GM19395 (cell line): ENCODE data around the gene ADORA1.

Experiments
- ATAC-seq: cut with Tn5 transposase; IDR thresholded peaks from one replicate; pipeline ENCODE4 v1.9.1; 2021; ENCODE audit warnings: mild to moderate bottlenecking, moderate library complexity; ENCODE audit not compliant: unreplicated experiment

ADORA1 gene

DNA sequence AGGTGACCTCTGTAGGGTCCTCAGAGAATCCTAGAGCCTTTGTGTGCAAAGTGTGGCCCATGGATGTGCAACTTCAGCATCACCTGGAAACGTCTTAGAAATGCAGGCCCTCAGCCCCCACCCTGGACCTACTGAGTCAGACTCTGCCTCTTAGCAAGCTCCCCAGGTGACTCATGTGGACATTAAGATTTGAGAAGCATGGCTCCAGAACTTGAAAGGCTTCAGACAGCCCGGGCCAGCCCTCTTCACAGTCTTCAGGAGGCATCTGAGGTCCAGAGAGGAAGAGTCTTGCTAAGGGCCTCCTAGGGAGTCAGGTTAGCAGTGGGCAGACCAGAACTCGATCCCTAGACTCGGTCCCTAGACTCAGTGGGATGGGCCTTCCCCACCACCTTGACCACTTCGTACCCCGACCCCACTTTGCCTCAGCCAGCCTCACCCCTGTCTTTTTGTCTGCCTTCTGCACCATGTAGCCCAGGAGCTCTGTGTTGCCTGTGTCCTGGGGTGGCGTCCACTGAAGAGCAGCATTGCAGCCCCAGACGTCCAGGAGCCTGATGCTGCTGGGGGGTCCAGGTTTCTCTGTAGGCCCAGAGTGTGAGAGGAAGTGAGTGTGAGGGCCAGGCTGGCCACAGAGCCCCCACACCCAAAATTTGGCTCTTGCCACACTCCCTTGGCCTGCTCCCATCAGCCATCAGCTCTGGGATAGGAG is 43.3 kb downstream of the ADORA1 start:
- ATAC-seq, result no peak

DNA sequence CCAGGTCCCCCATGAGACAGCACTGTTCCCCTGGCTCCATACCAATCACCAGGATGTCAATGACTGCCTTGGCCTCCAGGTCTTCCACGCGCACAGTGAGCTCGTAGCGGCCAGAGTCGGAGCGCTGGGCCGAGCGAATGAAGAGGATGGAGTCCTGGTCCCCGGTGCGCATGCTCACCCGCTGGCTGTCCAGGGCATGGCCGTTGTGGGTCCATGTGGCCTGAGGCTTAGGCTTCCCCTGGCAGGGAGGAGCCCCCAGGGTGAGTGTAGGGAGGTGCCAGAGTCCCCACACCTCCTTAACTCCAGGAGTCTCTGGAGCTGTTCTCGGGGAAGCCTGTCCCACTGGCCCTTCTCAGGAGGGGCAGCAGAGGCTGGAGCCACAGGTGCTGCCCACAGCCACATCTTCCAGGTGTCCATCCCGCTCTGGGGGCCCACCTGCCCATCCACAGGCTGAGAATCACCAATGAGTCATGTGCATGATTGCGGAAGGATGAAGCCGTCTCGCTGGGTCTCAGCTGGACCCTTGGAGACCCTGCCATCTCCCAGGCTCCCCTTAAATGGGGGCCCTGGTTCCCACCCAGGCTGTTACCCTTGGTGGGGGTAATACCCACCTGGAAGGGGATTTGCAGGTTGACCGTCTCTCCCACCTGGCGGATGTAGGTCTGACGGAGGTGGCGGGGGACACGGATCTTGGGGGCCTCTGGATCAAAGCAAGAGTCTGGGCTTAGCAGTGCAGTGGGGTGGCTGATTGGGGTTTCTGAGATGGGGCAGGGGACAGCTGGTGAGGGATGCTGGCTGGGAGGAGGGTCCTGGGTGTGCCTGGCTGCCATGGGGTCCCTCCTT is 44.0 kb downstream of the ADORA1 start:
- ATAC-seq, result no peak

DNA sequence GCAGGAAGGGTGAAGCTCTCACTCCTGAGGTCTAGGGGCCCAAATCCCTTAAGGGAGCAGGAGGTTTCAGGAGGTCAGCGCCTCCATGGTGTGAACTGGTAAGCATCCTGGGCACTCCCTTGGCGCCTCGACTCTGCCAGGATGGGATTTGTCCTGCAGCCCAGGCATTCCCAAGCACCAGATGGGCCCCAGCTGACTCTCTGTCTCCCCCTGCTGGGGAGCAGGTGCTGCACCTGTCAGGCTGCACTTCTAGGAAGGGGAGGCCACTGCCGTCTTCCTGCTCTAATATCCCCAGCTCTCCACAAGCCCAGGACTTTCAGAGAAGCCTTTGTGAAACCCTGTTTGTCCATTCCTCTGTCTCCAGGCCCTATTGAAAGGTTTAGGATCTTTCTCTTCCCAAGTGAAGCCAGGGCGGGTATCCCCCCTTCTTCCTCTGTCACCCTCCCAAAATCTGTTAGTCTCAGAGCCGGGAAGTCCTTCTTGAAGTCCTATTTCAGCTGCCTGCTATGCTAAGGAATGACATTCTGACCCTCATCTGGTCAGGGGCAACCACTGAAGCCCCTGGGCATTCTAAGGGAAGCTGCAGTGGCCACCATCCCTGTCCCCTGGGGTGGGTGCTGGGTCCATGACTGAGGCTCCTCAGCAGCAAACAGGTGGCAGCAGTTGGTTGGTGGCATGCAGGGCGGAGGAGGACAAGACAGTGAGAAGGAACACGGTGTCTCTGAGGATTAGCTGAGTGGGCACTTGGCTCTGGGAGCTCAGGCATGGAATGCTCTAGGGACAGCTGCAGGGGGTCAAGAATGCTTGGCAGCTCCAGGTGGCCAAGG is 44.9 kb downstream of the ADORA1 start:
- ATAC-seq, result no peak

DNA sequence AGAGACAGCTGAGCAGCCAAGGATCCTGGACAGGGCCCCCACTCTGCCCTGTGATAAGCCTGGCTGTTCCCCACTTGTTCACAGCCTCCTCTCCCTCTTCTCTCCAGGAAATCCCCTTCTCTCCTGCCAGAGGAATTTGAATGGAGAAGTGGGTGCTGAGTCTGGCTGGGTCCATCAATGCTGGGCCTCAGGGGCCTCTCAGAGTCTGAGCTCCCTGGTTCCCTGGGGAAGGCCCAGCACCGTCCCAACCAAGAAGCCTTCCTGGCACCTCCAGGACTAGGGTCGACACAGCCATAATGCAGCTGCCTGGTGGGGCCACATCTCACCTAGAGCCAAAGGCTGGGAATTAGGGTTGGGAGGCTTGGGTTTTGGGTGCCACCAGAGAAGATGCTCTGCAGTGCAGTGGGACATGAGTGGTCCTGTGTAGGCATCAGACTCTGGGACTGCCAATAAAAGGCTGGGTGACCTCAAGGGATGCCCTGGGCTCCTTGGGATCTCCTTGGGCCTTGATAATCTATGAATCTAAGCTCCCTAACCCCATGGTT is 45.6 kb downstream of the ADORA1 start:
- ATAC-seq, result peak; percentile 10

DNA sequence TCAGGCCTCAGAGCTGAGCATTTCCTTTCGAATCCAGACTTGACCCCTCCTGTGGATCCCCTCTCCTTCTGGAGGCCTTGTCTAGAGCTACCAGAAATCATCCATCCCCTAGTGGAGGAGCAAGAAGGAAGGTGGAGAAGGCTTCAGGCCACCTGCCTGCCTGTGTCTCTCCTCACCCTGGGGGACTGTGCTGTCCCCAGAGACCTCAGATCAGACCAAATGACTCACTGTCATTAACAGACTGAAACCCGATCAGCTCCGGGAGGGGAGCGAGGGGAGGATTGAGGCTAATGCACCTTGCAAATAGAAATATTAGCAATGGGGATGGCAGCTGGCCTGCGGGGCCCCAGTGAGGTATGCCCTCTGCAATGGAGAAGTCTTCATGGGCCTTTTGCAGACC is 46.0 kb downstream of the ADORA1 start:
- ATAC-seq, result peak; percentile 87

DNA sequence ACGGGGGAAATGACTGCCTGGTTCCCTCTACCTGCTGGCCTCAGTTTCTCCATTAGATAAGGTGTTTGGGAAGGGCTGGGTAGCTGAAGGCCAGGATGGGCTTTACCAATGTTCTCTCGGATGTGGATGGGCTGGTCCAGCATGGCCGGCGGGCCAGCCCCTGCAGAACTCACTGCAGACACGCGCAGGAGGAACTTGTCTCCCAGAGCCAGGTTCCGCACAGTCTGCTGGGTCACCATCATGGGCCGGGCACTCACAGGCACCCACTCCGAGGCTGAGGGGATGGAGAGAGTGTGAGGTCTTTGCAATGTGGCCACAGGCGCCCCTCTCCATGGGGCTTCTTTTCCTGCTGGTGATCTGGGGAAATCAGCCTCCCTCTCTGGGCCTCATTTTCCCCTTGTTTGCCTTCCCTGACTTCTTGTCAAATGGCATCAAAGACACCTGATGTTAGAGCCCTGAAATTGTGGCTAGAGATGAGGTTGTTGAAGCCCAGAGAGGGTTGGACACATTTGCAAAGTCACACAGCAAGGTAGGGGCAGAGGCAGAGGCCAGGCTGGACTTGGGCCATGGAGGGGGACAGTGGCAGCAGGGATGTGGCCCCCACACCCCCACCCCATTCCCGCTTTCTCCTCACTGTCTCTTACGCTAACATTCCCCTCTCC is 46.9 kb downstream of the ADORA1 start:
- ATAC-seq, result no peak

DNA sequence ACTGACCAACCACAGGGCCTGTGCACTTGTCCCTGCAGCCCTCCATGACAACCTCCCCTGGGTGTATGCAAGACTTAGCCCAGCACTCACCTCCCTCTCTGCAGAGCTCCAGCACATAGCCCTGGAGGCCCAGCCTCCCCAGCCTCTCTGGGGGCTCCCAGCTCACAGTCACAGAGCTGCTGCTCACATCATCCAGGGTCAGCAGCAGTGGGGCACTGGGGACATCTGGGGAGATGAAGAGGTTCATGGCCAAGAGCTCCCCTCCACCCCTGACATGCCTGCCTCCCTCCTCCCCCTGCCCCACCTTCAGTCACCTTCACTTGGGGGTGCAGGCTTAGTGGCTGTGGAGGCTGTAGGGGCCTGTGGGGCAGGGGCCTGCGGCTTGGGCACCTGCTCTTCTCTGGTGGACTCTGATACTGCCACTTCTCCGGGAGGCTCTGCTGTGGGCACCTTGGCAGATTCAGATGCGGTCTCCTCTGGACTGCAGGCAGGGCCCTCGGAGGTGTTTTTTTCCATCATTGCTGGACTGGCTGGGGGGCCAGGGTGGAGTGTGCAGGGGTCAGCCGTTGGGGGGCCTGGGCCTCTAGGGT is 47.8 kb downstream of the ADORA1 start, which contains the start of gene MYBPH:
TSS of gene MYBPH (minus strand) at position 590 of the 590 bp plus-strand sequence. CDS start at position 519, 71 bp downstream.
- no peak for ATAC-seq

DNA sequence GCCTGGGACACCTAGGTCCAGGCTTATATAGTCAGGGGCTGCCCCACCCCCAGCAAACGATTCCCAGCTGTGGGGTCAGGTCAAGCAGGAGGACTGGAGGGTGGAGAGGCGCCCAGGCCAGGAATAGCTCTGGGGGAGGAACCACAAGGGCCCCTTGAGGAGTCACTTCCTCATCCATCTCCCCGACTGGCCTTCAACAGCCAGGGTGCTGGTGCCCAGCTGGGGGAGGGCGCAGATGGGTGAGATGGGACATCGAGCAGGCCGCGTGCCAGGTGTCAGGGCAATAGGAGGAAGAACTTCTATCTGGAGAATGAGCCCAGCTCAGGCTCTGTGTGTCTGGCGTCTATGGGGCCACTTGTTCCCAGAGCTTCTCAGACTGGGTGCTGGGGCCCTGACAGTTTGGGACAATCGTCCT is 48.3 kb downstream of the ADORA1 start:
- ATAC-seq, result no peak

DNA sequence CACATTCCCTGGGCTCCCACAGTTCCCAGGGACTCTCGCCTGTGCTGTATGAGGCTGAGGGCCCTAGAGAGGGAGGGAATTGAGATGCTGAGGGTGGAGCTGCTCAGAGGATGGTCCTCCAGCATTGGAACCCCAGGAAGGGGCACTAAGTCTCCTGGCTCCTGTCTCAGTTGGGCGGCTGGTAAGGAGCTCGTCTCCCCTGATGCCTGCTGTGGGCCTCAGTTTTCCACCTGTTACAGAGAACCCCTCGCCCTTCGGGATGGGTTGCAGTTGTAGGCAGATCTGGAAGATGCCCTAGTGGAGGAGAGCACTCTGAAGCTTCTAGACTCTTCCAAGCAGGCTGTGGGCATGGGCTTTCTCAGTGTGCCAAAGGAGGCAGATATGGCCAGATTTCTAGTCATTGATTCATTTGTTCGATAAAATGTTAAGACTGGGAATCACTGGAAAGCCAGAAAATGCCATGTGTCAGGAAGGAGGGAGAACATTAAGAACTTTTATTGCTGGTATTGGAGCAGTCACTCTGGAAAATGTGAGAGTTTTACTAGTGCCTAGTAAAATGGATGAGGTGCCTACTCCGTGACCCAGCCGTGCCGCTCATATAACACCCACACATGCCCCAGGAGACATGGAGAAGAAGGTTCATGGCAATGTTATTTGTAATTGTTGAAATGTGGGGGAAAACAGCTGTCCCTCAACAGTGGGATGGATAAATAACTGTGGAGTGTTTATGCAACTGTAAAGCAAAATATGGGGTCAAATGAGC is 48.9 kb downstream of the ADORA1 start:
- no peak for ATAC-seq

DNA sequence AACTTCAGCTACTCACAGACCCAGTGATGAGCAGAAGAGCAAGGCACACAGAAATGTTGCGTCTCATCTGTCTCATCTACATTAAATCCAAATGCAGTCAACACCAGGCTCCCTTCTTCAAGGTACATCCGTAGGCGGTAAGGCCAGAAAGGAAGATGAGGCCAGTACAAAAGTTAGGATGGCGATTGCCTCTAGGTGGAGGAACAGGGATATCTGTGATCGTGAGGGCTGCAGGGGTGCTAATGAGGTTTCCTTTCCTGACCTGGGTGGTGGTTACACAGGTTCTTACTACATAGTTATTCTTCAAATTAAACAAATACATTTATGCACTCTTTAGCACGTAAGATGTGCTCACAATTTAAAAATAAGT is 49.5 kb downstream of the ADORA1 start:
- ATAC-seq, result no peak

DNA sequence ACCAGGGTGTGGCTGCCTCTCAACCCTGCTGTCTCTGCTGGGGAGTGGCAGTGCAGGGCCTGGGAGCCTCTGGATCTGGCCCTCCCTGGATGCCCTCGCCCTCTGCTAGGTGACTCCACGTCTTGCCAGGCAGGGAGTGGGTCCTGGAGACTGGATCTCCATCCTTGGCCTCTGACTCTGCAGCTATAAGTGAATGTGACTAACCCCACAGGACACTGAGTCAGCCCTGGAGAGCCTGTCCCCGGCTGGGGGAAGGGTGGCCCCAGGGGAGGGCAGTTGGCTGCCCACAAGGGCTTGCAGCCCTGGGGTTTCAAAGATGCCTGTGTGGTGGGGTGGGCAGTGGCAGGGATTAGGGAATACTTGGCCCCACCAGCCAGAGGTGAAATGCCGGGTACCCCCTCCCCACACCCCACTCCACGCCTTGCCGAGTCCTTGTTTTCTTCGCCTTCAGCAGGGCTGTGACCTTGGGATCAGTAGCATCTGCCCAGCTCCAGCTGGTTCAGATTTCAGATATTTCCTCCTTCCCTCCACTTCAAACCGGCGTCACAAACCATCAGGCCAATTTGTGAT is 50.0 kb downstream of the ADORA1 start:
- ATAC-seq, result no peak

DNA sequence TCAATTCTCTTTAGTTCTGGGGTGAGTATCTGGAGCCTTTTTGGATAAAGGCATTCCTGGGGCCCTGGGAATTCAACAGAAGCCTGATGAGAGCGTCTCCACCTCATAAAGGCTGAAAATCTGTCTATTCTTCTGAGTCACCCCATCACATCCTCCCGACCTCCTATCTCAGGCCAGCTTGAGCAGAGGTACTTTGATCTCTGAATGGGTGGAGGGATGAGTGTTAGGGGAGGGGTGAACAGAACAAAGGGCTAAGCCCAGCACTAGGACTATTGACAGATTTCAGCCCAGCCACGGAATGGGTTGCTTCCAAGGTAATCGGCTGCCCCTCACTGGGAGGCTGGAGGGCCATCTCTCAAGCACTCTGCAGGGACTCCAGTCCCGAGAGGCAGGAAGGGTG is 50.6 kb downstream of the ADORA1 start:
- ATAC-seq, result no peak

DNA sequence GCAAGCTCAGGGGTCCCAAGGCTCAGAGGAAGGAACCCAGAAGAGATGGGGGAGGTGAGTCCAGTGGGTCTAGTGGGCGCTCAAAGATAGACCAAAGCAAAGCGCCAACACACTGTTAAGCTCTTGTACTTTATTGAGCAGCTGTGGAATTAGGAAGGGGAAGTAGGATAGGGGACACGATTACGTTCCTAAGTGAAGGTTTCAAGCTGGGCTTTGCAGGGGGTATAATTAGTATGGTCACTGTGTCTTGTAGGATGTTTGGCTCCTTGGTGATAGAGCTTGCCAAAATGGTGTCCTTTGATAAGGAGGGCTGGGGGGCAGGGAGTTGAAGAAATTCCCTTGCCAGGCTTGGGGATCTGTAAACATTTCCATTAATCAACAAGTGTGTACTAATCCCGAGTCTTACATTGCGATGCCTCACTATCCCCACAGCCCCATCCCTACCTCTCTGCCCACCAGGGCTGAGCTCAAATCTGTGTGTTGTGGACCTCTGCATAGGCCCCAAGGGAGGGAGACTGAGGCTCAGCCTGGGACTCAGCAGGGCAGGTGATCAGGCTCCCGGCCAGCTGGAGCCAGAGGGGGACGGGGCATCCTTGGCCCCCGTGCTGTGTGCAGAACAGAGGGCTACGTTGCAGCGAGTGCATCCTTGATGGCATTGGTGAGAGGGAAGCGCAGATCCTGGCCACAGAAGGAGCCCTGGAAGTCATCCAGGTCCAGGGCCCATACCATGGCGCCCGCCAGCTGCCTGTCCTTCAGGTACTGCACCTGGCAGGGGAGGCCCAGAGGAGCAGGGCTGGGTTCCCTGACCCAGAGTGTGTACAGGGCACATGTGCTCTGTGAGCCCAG is 51.5 kb downstream of the ADORA1 start:
- no peak for ATAC-seq

DNA sequence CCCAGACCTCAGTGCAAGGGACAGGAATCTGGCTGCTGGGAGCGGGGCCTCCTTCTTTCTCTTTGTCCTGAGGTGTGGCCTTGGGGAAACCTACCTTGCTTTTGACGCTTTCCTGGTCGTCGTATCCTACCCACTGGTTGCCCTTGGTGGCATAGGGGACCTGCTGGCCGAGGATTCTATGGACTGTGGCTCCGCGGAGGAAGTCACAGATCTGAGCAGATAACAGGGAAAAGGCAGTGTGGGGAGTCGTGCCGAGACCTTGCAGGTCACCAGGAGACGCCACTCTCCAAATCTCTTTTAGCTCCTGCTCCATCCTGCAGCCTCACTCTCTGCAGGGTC is 52.1 kb downstream of the ADORA1 start:
- ATAC-seq, result no peak

DNA sequence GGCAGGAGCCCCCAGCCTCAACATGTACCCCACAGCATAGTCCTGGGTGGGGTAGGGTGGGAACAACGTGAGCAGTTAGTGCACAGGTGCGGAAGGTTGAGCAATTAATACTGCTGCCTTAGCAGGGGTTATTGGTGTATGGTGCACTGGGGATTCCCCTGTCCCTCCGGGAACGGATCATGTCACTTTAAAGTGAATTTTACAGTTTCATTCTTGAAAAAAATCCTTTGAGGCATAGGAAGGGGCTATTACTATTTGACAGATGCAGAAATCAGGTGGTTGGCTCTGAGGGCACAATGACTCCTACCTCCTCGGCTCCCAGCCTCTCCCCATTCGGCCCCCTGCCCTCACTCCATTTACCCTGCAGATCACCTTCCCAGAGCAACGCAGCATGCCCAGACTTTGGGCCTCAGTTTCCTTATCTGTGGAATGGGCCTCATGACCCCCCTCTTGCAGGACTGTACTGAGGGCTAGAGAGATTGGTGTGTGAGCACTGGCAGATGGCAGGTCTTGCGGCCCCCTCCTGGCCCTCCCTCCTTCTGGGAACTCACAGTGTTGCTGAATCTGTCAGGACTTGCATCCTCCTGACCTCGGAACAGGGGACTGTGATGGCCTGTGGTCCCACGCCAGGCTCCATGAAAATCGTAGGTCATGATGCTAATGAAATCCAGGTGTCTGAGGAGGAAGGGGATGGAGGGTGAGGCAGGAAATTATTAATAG is 53.2 kb downstream of the ADORA1 start:
- ATAC-seq, result no peak

DNA sequence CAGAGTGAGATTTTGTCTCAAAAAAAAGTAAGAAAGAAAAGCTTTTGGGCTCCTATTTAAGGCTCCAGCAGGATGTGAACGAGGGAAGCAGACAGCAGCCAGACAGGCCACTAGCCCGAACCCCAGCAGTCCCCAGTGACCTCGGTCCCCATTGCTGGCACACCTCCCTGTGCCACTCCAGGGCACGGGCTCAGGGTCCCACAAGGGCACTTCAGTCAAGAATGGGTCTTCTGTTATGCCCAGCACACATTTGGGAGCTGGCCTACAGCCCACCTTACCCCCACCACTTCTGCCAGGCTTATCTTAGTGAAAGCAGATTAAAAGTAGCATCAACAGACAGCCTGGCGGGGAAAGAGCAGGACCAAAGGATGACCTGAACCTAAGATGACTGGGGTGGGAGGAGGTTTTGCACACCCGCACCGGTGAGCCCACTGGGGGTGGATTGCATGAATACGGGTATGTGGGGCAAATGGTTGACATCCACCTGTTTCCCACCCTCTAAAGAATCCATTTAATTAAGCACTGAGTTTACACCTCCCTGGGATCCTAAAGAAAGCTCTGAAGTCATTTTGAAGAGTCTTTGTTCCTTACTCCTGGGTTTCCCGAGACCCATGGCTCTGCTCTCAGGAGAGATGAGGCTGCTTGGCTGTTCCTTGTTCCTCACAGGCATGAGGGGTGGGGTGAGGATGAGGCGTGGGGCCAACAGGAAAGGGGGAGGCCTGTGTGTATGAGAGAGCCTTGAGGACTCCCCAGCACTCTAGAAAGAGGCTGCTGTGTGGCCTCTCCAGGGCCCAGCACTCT is 54.3 kb downstream of the ADORA1 start:
- ATAC-seq, result no peak

DNA sequence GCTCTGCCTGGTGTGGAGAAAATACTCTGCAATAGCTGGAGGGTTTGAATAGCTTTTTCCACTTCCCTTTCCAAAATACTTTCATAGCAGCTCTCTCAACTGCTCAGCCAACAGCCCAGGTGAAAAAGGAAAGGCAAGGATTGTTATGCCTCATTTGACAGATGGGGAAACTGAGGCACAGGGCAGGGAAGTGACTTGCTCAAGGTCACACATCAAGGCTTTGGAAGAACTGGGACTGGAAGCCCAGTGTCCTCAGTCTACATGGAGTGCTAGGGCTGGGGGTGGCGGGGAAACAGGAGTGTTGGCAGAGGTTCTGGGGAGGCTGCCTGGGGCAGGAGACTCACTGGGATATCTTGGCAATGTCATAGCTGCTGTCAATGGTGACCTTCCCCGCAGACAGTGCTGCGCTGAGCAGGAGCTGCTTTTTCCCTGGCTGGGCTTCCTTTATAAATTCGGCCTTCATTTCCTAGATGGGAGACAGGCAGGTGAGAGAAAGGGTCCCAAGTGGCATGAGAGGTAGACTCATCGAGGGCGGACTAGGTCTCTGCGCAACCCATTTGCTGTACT is 54.9 kb downstream of the ADORA1 start:
- ATAC-seq, result no peak
